ENCODE data around the gene DAP. TPM values are rescaled to one million over a fixed set of nuclear protein-coding genes. Genes with fewer than 3 reads are reported as not detected.

The DAP gene
- total RNA-seq, 1 donor from 2014 or later, result 74.4 TPM

- no peaks in the 10 kb centered on the region for H3K9me3 ChIP-seq
- no peak overlapping the region for H3K27ac ChIP-seq
- no peak for DNase-seq (ENCODE audit: extremely low spot score in 2 of 2)
- H3K27me3 ChIP-seq, result no peaks in the 10 kb centered on the region
- H3K36me3 ChIP-seq, result peaks cover 7 to 37% of the 10 kb centered on the region in 2 donors
- TF ChIP-seq CTCF (IDR thresholded peaks at IDR 0.05) (no peak), POLR2A (IDR thresholded peaks at IDR 0.05) (no peak), POLR2AphosphoS5 (IDR thresholded peaks at IDR 0.05; ENCODE audit: insufficient read depth in 1 of 2, low read depth in 1 of 2) (no peak)
- no peaks in the 10 kb centered on the region for H3K4me1 ChIP-seq
- no peak overlapping the region for H3K4me3 ChIP-seq
- intact Hi-C loops (cut with DNase I), result no loop called here
Observed at GRCh38 chr5:10680876-10681481, 80.1 kb downstream of the DAP start.

- no peak for DNase-seq (ENCODE audit: extremely low spot score in 2 of 2)
- intact Hi-C loops (cut with DNase I), result no loop called here
Observed at GRCh38 chr5:10679336-10679988, 81.6 kb downstream of the DAP start.

GRCh38 chr5:10678244-10678643, 82.8 kb downstream of the DAP start:
- Histone ChIP-seq H3K36me3 (peaks cover 7 to 37% of the 10 kb centered on the region in 2 donors), H3K4me3 (no peak overlapping the region), H3K27ac (no peak overlapping the region), H3K4me1 (no peaks in the 10 kb centered on the region), H3K27me3 (no peaks in the 10 kb centered on the region), H3K9me3 (no peaks in the 10 kb centered on the region)
- intact Hi-C loops (cut with DNase I), result no loop called here
- no peak for DNase-seq (ENCODE audit: extremely low spot score in 2 of 2)
- TF ChIP-seq CTCF (IDR thresholded peaks at IDR 0.05) (no peak), POLR2AphosphoS5 (IDR thresholded peaks at IDR 0.05; ENCODE audit: insufficient read depth in 1 of 2, low read depth in 1 of 2) (no peak), POLR2A (IDR thresholded peaks at IDR 0.05) (no peak)

More at GRCh38 chr5:10679336-10679988, 81.6 kb downstream of the DAP start:
- Histone ChIP-seq H3K4me1 (no peaks in the 10 kb centered on the region), H3K36me3 (peaks cover 7 to 37% of the 10 kb centered on the region in 2 donors), H3K27ac (no peak overlapping the region), H3K9me3 (no peaks in the 10 kb centered on the region), H3K27me3 (no peaks in the 10 kb centered on the region), H3K4me3 (no peak overlapping the region)
- TF ChIP-seq POLR2A (IDR thresholded peaks at IDR 0.05) (no peak), CTCF (IDR thresholded peaks at IDR 0.05) (no peak), POLR2AphosphoS5 (IDR thresholded peaks at IDR 0.05; ENCODE audit: insufficient read depth in 1 of 2, low read depth in 1 of 2) (no peak)

GRCh38 chr5:10677533-10677932, 83.5 kb downstream of the DAP start:
- peaks cover 7 to 31% of the 10 kb centered on the region in 2 donors for H3K36me3 ChIP-seq
- H3K4me3 ChIP-seq, result no peak overlapping the region
- DNase-seq (ENCODE audit: extremely low spot score in 2 of 2), result no peak
- H3K4me1 ChIP-seq, result no peaks in the 10 kb centered on the region
- H3K9me3 ChIP-seq, result no peaks in the 10 kb centered on the region
- TF ChIP-seq CTCF (IDR thresholded peaks at IDR 0.05), result no peak
- no peak for TF ChIP-seq POLR2A (IDR thresholded peaks at IDR 0.05)
- no peak for TF ChIP-seq POLR2AphosphoS5 (IDR thresholded peaks at IDR 0.05; ENCODE audit: insufficient read depth in 1 of 2, low read depth in 1 of 2)
- no peak overlapping the region for H3K27ac ChIP-seq
- H3K27me3 ChIP-seq, result no peaks in the 10 kb centered on the region
- intact Hi-C loops (cut with DNase I), result no loop called here

GRCh38 chr5:10676946-10677345, 84.1 kb downstream of the DAP start:
- Histone ChIP-seq H3K9me3 (no peaks in the 10 kb centered on the region), H3K27ac (no peak overlapping the region), H3K4me3 (no peak overlapping the region), H3K4me1 (no peaks in the 10 kb centered on the region), H3K36me3 (peaks cover 7 to 25% of the 10 kb centered on the region in 2 donors), H3K27me3 (no peaks in the 10 kb centered on the region)
- no peak for DNase-seq (ENCODE audit: extremely low spot score in 2 of 2)
- intact Hi-C loops (cut with DNase I), result no loop called here
- no peak for TF ChIP-seq CTCF (IDR thresholded peaks at IDR 0.05)
- TF ChIP-seq POLR2A (IDR thresholded peaks at IDR 0.05), result no peak
- no peak for TF ChIP-seq POLR2AphosphoS5 (IDR thresholded peaks at IDR 0.05; ENCODE audit: insufficient read depth in 1 of 2, low read depth in 1 of 2)
